HepG2 (cell line): ENCODE results near the gene CCDC77. TPM values are rescaled to one million over a fixed set of nuclear protein-coding genes. Genes with fewer than 3 reads are reported as not detected.

Experiments used
- ATAC-seq: fragments of 200-7000 bp; cut with Tn5 transposase; 3 replicates; pipeline ENCODE4 v1.9.1; 2020; ENCODE audit warnings: mild to moderate bottlenecking, moderate library complexity
- BruUV-seq: library from RNA; stranded (reverse); fragments of 400-500 nt; replicated peaks from 2 replicates; lab custom pipeline; 2021; lab: Mats Ljungman, UMichigan
- CTCF ChIA-PET: fragments of 300-600 bp; formaldehyde crosslinking; extraction: SDS; loops from one replicate; lab custom pipeline; 2021; ENCODE audit warnings: low total read pairs, inconsistent platforms, low intra/inter-chr PET ratio; lab: Yijun Ruan, JAX
- POLR2A ChIA-PET: fragments of 350-600 bp; sonication (Branson Sonifier 250); formaldehyde crosslinking; loops from one replicate; lab custom pipeline; 2020; ENCODE audit warnings: antibody characterized with exemption, inconsistent platforms; lab: Yijun Ruan, JAX
- DNase-seq: peaks from one replicate; pipeline ENCODE4 v3.0.0-alpha.2; 2015; ENCODE audit warnings: low spot score
- FAIRE-seq: peaks from 3 replicates; lab custom pipeline; 2011; peaks lifted over from hg19 to GRCh38; lab: Jason Lieb, UNC
- H2AFZ ChIP-seq: one replicate; pipeline ENCODE4 v1.6.1; 2011; ENCODE audit warnings: low read length, inconsistent platforms
- H3K27ac ChIP-seq: fragments of 300-600 bp; 3 replicates; pipeline ENCODE4 v1.8.0; 2011; ENCODE audit warnings: mixed run types, mild to moderate bottlenecking, mixed read lengths, low read length, inconsistent platforms; ENCODE audit not compliant: insufficient read depth; ENCODE audit errors: extremely low read length
- H3K27me3 ChIP-seq, 2 experiments: fragments of 200-600 bp in 1 of 2; 2 replicates in 1 of 2; 3 replicates in 1 of 2; pipeline versions ENCODE4 v1.6.0 to v1.8.0; 2011; ENCODE audit warnings: low read length in 2 of 2, mild to moderate bottlenecking in 2 of 2, moderate library complexity in 2 of 2, inconsistent platforms in 1 of 2; ENCODE audit not compliant: insufficient read depth in 2 of 2, control insufficient read depth in 1 of 2
- H3K36me3 ChIP-seq, 2 experiments: fragments of 200-600 bp in 1 of 2; replicated peaks in 1 of 2; 2 replicates in 1 of 2; 3 replicates in 1 of 2; pipeline versions ENCODE4 v1.5.1 to v1.8.0; 2011; ENCODE audit warnings: low read length in 2 of 2, inconsistent platforms in 1 of 2; ENCODE audit not compliant: insufficient read depth in 2 of 2, control insufficient read depth in 1 of 2
- H3K4me1 ChIP-seq: 2 replicates; pipeline ENCODE4 v1.5.1; 2012; ENCODE audit warnings: low read length, inconsistent platforms; ENCODE audit not compliant: insufficient read depth
- H3K4me2 ChIP-seq: 2 replicates; pipeline ENCODE4 v1.6.0; 2011; ENCODE audit warnings: low read depth, low read length, inconsistent platforms
- H3K4me3 ChIP-seq, 3 experiments: fragments of 200-600 bp in 1 of 3; sonication (generic), shearing (Covaris generic) in 1 of 3; replicated peaks in 1 of 3; 2 replicates each; pipeline ENCODE4 v1.5.1; 2011 to 2016; ENCODE audit warnings: low read length in 3 of 3, inconsistent platforms in 2 of 3, low read depth in 2 of 3, mild to moderate bottlenecking in 2 of 3, control low read depth in 1 of 3, mixed read lengths in 1 of 3; ENCODE audit not compliant: insufficient read depth in 1 of 3
- H3K79me2 ChIP-seq: one replicate; pipeline ENCODE4 v1.6.1; 2011; ENCODE audit warnings: low read length, inconsistent platforms; ENCODE audit not compliant: insufficient read depth
- H3K9ac ChIP-seq: 2 replicates; pipeline ENCODE4 v1.6.0; 2011; ENCODE audit warnings: mild to moderate bottlenecking, low read depth, low read length, inconsistent platforms; ENCODE audit not compliant: insufficient read depth
- H3K9me3 ChIP-seq: 2 replicates; pipeline ENCODE4 v1.5.1; 2012; ENCODE audit warnings: mild to moderate bottlenecking, low read length
- H4K20me1 ChIP-seq: 2 replicates; pipeline ENCODE4 v1.6.0; 2011; ENCODE audit warnings: inconsistent platforms, mild to moderate bottlenecking, low read length, moderate library complexity; ENCODE audit not compliant: insufficient read depth
- BCL6 ChIP-seq: IDR thresholded peaks from 2 replicates; pipeline ENCODE4 v1.6.1; 2016; ENCODE audit warnings: missing genetic modification reagents, missing compliant biosample characterization
- MED8 ChIP-seq: sonication (generic); formaldehyde crosslinking; IDR thresholded peaks from 2 replicates; pipeline ENCODE4 v1.8.1; 2023; ENCODE audit warnings: mild to moderate bottlenecking, missing genetic modification reagents; ENCODE audit not compliant: insufficient replicate concordance
- MXI1 ChIP-seq: IDR thresholded peaks from 3 replicates; pipeline ENCODE4 v1.6.1; 2012; ENCODE audit warnings: low read depth, low read length, inconsistent platforms, borderline replicate concordance
- NR2F1 ChIP-seq, 2 experiments: fragments of 450-650 bp in 1 of 2; formaldehyde crosslinking in 1 of 2; IDR thresholded peaks; 2 replicates each; pipeline versions ENCODE4 v1.5.0 to v1.6.1; 2016 to 2020; ENCODE audit warnings: mild to moderate bottlenecking in 1 of 2, missing compliant biosample characterization in 1 of 2, missing genetic modification reagents in 1 of 2, moderate library complexity in 1 of 2
- RARA ChIP-seq: IDR thresholded peaks from 2 replicates; pipeline ENCODE4 v1.6.1; 2016; ENCODE audit warnings: missing genetic modification reagents, missing compliant biosample characterization
- SKI ChIP-seq: fragments of 450-650 bp; IDR thresholded peaks from one replicate; pipeline ENCODE4 v1.6.1; 2018; ENCODE audit warnings: mild to moderate bottlenecking; ENCODE audit not compliant: partially characterized antibody
- SNAI1 ChIP-seq: sonication (generic); formaldehyde crosslinking; IDR thresholded peaks from 2 replicates; pipeline ENCODE4 v1.5.0; 2020; ENCODE audit warnings: mild to moderate bottlenecking, missing genetic modification reagents, borderline replicate concordance
- TBL1XR1 ChIP-seq: fragments of 150-350 bp; IDR thresholded peaks from 2 replicates; pipeline ENCODE4 v1.6.1; 2014; ENCODE audit warnings: borderline replicate concordance, low read length; ENCODE audit not compliant: partially characterized antibody
- ZNF256 ChIP-seq: sonication (generic); formaldehyde crosslinking; conservative IDR thresholded peaks from 2 replicates; pipeline ENCODE4 v1.4.0; 2020; ENCODE audit warnings: missing genetic modification reagents
- ZNF296 ChIP-seq: sonication (generic); formaldehyde crosslinking; conservative IDR thresholded peaks from 2 replicates; pipeline ENCODE4 v1.5.0; 2020; ENCODE audit warnings: mild to moderate bottlenecking, missing genetic modification reagents
- WGBS: methylation state at CpG from one replicate; pipeline ENCODE4 v1.1.6; 2017; ENCODE audit warnings: low lambda C conversion rate; 5-methylcytosine and 5-hydroxymethylcytosine counted together
- in situ Hi-C: cut with HindIII; loops from 2 replicates; pipeline ENCODE4 v1.10.0; 2017; ENCODE audit warnings: low pct_unique_long_range_greater_than_20kb; ENCODE audit not compliant: extremely low pct_ligation_motif_present
- intact Hi-C: fragments of 100-400 bp; cut with micrococcal nuclease; formaldehyde crosslinking; loops from one replicate; pipeline ENCODE4 v1.10.0; 2022; ENCODE audit not compliant: unreplicated experiment
- polyA plus RNA-seq, 8 experiments: library from polyadenylated mRNA; depleted of rRNA in 3 of 8; stranded (reverse) in 7 of 8; unstranded in 1 of 8; fragments of >200 nt; fragmentation: Illumina TruSeq in 4 of 8; extraction: Trizol in 4 of 8; gene quantifications; 2 replicates each; pipeline versions ENCODE4 v1.2.1 to v1.2.3, GENCODE V29; 2011 to 2016; ENCODE audit warnings: low read depth in 4 of 8, missing spikeins in 1 of 8, mixed read lengths in 1 of 8; ENCODE audit not compliant: insufficient read depth in 1 of 8
- total RNA-seq, 5 experiments: library from RNA; depleted of rRNA; stranded (reverse); fragments of >200 nt; fragmentation: Illumina TruSeq; extraction: Trizol; gene quantifications; 2 replicates each; pipeline ENCODE4 v1.2.3, GENCODE V29; 2016; ENCODE audit warnings: low read depth in 1 of 5
- TF ChIP-seq, protein P1 (sequence below): sonication (generic); formaldehyde crosslinking; conservative IDR thresholded peaks from 2 replicates; pipeline ENCODE4 v1.8.0; 2022; ENCODE audit warnings: low read depth, missing genetic modification reagents
- TF ChIP-seq, protein P2 (sequence below): sonication (generic); formaldehyde crosslinking; IDR thresholded peaks from 2 replicates; pipeline ENCODE4 v1.5.1; 2020; ENCODE audit warnings: mild to moderate bottlenecking, moderate library complexity, missing genetic modification reagents
- TF ChIP-seq, protein P3 (sequence below): sonication (generic); formaldehyde crosslinking; IDR thresholded peaks from 2 replicates; pipeline ENCODE4 v1.4.0; 2020; ENCODE audit warnings: missing genetic modification reagents
- TF ChIP-seq, protein P4 (sequence below): sonication (generic); formaldehyde crosslinking; IDR thresholded peaks from 2 replicates; pipeline ENCODE4 v1.5.0; 2020; ENCODE audit warnings: mild to moderate bottlenecking, missing genetic modification reagents, moderate library complexity
- TF ChIP-seq, protein P5 (sequence below): sonication (generic); formaldehyde crosslinking; IDR thresholded peaks from 2 replicates; pipeline ENCODE4 v1.4.0; 2020; ENCODE audit warnings: low read depth, mild to moderate bottlenecking, missing genetic modification reagents

The CCDC77 gene
- total and polyA plus RNA-seq, 2 of the 13 experiments (the other 11 are each of a cell fraction or from before 2014, with no cell fraction given), result 6.4 to 16.4 TPM

DNA sequence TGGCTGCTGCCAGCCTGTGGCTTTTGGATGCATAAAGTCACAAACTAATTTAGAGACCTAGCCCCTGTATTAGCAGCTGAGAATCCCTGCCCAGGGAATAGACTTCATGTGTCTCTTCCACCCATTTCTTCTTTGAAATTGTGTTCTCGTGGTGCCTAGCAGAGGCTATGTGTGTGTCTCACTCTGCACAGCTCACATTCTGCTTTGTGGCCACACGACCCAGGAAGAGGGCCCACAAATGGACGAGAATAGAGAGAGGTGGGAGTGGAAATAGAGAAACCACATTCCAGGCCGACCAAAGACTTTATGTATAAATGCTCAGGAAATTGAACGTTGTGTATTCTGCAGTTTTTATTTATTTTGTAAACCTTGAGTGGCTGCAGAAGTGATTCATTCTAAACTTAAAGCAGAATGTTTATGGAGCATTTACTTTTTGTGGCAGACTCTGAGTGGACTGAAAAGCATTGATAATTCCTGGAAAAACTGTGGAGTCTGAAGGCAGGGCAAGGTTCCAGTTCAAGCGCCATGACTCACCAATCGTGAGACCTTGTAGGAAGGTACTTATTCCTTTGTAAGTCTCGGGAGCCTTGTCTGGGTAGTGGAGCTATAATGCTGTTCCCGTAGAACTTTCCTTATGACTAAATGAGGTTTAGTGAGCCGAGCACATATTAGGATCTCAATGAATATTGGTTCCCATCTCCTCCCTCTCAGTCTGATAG is 67.4 kb downstream of the CCDC77 start:
- no peaks in the 10 kb centered on the region for H3K9me3 ChIP-seq
- H3K79me2 ChIP-seq, result no peaks in the 10 kb centered on the region
- no peak overlapping the region for H3K9ac ChIP-seq
- H3K4me3 ChIP-seq, result no peak overlapping the region
- FAIRE-seq (no peak), ATAC-seq (no peak), DNase-seq (no peak)
- H3K36me3 ChIP-seq, result no peaks in the 10 kb centered on the region
- H4K20me1 ChIP-seq, result no peaks in the 10 kb centered on the region
- CTCF ChIA-PET, result no interaction called here
- no peak overlapping the region for H2AFZ ChIP-seq
- no peaks in the 10 kb centered on the region; a peak in 1 of 5 replicates for H3K27me3 ChIP-seq
- in situ Hi-C loops, result no loop called here
- no peak overlapping the region for H3K4me2 ChIP-seq
- no peaks in the 10 kb centered on the region for H3K4me1 ChIP-seq
- WGBS, result 26% methylated on average over 10 of the region's 10 CpGs
- POLR2A ChIA-PET, result no interaction called here
- no peak overlapping the region for H3K27ac ChIP-seq
- no TSS peak for BruUV-seq
- intact Hi-C loops, result no loop called here
- TF ChIP-seq TBL1XR1, result peak; percentile 84
- TF ChIP-seq ZNF296 (CRISPR knock-in tag), result no peak
- peak; percentile 76 for TF ChIP-seq RARA (CRISPR knock-in tag)
- TF ChIP-seq, protein P1, sequence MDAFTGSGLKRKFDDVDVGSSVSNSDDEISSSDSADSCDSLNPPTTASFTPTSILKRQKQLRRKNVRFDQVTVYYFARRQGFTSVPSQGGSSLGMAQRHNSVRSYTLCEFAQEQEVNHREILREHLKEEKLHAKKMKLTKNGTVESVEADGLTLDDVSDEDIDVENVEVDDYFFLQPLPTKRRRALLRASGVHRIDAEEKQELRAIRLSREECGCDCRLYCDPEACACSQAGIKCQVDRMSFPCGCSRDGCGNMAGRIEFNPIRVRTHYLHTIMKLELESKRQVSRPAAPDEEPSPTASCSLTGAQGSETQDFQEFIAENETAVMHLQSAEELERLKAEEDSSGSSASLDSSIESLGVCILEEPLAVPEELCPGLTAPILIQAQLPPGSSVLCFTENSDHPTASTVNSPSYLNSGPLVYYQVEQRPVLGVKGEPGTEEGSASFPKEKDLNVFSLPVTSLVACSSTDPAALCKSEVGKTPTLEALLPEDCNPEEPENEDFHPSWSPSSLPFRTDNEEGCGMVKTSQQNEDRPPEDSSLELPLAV (CRISPR knock-in tag), result no peak
- TF ChIP-seq NR2F1 (CRISPR knock-in tag; IDR thresholded peaks at IDR 0.05), result peak in 1 of 2 experiments; percentile 39; a peak in 1 of 4 replicates
- TF ChIP-seq, protein P2, sequence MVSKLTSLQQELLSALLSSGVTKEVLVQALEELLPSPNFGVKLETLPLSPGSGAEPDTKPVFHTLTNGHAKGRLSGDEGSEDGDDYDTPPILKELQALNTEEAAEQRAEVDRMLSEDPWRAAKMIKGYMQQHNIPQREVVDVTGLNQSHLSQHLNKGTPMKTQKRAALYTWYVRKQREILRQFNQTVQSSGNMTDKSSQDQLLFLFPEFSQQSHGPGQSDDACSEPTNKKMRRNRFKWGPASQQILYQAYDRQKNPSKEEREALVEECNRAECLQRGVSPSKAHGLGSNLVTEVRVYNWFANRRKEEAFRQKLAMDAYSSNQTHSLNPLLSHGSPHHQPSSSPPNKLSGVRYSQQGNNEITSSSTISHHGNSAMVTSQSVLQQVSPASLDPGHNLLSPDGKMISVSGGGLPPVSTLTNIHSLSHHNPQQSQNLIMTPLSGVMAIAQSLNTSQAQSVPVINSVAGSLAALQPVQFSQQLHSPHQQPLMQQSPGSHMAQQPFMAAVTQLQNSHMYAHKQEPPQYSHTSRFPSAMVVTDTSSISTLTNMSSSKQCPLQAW (CRISPR knock-in tag), result no peak
- no peak for TF ChIP-seq MED8 (CRISPR knock-in tag)
- no peak for TF ChIP-seq SNAI1 (CRISPR knock-in tag)
- peak; percentile 88 for TF ChIP-seq SKI
- TF ChIP-seq, protein P3, sequence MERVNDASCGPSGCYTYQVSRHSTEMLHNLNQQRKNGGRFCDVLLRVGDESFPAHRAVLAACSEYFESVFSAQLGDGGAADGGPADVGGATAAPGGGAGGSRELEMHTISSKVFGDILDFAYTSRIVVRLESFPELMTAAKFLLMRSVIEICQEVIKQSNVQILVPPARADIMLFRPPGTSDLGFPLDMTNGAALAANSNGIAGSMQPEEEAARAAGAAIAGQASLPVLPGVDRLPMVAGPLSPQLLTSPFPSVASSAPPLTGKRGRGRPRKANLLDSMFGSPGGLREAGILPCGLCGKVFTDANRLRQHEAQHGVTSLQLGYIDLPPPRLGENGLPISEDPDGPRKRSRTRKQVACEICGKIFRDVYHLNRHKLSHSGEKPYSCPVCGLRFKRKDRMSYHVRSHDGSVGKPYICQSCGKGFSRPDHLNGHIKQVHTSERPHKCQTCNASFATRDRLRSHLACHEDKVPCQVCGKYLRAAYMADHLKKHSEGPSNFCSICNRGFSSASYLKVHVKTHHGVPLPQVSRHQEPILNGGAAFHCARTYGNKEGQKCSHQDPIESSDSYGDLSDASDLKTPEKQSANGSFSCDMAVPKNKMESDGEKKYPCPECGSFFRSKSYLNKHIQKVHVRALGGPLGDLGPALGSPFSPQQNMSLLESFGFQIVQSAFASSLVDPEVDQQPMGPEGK, result no peak
- TF ChIP-seq MXI1, result no peak
- TF ChIP-seq, protein P4, sequence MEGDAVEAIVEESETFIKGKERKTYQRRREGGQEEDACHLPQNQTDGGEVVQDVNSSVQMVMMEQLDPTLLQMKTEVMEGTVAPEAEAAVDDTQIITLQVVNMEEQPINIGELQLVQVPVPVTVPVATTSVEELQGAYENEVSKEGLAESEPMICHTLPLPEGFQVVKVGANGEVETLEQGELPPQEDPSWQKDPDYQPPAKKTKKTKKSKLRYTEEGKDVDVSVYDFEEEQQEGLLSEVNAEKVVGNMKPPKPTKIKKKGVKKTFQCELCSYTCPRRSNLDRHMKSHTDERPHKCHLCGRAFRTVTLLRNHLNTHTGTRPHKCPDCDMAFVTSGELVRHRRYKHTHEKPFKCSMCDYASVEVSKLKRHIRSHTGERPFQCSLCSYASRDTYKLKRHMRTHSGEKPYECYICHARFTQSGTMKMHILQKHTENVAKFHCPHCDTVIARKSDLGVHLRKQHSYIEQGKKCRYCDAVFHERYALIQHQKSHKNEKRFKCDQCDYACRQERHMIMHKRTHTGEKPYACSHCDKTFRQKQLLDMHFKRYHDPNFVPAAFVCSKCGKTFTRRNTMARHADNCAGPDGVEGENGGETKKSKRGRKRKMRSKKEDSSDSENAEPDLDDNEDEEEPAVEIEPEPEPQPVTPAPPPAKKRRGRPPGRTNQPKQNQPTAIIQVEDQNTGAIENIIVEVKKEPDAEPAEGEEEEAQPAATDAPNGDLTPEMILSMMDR (CRISPR knock-in tag), result no peak
- TF ChIP-seq BCL6 (CRISPR knock-in tag), result peak; percentile 98
- no peak for TF ChIP-seq ZNF256
- TF ChIP-seq, protein P5, sequence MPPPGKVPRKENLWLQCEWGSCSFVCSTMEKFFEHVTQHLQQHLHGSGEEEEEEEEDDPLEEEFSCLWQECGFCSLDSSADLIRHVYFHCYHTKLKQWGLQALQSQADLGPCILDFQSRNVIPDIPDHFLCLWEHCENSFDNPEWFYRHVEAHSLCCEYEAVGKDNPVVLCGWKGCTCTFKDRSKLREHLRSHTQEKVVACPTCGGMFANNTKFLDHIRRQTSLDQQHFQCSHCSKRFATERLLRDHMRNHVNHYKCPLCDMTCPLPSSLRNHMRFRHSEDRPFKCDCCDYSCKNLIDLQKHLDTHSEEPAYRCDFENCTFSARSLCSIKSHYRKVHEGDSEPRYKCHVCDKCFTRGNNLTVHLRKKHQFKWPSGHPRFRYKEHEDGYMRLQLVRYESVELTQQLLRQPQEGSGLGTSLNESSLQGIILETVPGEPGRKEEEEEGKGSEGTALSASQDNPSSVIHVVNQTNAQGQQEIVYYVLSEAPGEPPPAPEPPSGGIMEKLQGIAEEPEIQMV (CRISPR knock-in tag), result no peak
